Right renal pelvis (tissue), 4 donors: ENCODE measurements around the gene SS18L1. TPM values are rescaled to one million over a fixed set of nuclear protein-coding genes. Genes with fewer than 3 reads are reported as not detected.
"Not testable (repeated sequence)": the region's sequence is repeated elsewhere in the genome, so short reads cannot be mapped to it uniquely, and the experiment has no call there.

Source experiments
- DNase-seq, 4 donors: peaks; one replicate each; pipeline ENCODE4 v3.0.0-alpha.2; 2013; ENCODE audit warnings: low read depth in 4 of 4, low spot score in 3 of 4, missing footprints in 1 of 4
- polyA plus RNA-seq, 4 donors: library from polyadenylated mRNA; unstranded; fragments of 120-200 nt; gene quantifications; one replicate each; pipeline ENCODE4 v1.2.1, GENCODE V29; 2013; ENCODE audit not compliant: insufficient read length in 4 of 4

The SS18L1 gene
- polyA plus RNA-seq, 4 donors: 17.3 to 22.9 (median 20.1) TPM

- no peak for DNase-seq
Observed at GRCh38 chr20:62136283-62137091, 7.1 kb upstream of the SS18L1 start.

GRCh38 chr20:62137092-62137384 lies 6.5 kb upstream of the SS18L1 start:
- no peak for DNase-seq

- DNase-seq: no peak
Observed at GRCh38 chr20:62137478-62138203, 5.9 kb upstream of the SS18L1 start.

- DNase-seq: no peak
Observed at GRCh38 chr20:62138204-62138543, 5.4 kb upstream of the SS18L1 start.

- DNase-seq: no peak
Observed at GRCh38 chr20:62138912-62139311, 4.7 kb upstream of the SS18L1 start.

- DNase-seq: no peak
Observed at GRCh38 chr20:62139636-62140035, 3.9 kb upstream of the SS18L1 start.

GRCh38 chr20:62141043-62141396 lies 2.5 kb upstream of the SS18L1 start:
- no peak for DNase-seq

- DNase-seq: no peak
Observed at GRCh38 chr20:62141397-62142251, 1.9 kb upstream of the SS18L1 start.

GRCh38 chr20:62142252-62143080 lies 1.1 kb upstream of the SS18L1 start:
- DNase-seq: no peak

- no peak for DNase-seq
Observed at GRCh38 chr20:62143957-62144825, 622 bp downstream of the SS18L1 start.

- DNase-seq: no peak
Observed at GRCh38 chr20:62145688-62146018, 2.1 kb downstream of the SS18L1 start.

GRCh38 chr20:62146019-62146755 lies 2.6 kb downstream of the SS18L1 start:
- DNase-seq: no peak

- no peak for DNase-seq
Observed at GRCh38 chr20:62147125-62147524, 3.6 kb downstream of the SS18L1 start.

- DNase-seq: no peak
Observed at GRCh38 chr20:62147528-62147927, 4.0 kb downstream of the SS18L1 start.

- not testable (repeated sequence) for DNase-seq
Observed at GRCh38 chr20:62148383-62148782, 4.8 kb downstream of the SS18L1 start.

GRCh38 chr20:62148908-62149314 lies 5.3 kb downstream of the SS18L1 start:
- DNase-seq: no peak

- DNase-seq: no peak
Observed at GRCh38 chr20:62149532-62150309, 6.2 kb downstream of the SS18L1 start.

- no peak for DNase-seq
Observed at GRCh38 chr20:62150310-62150575, 6.7 kb downstream of the SS18L1 start.

GRCh38 chr20:62151225-62151624 lies 7.7 kb downstream of the SS18L1 start:
- no peak for DNase-seq
